CD14-positive monocyte (primary cell): ENCODE measurements around the gene LYPD8. TPM values are rescaled to one million over a fixed set of nuclear protein-coding genes. Genes with fewer than 3 reads are reported as not detected.

Source experiments
- DNase-seq, 3 donors: peaks; one replicate each; pipeline ENCODE4 v3.0.0-alpha.2; 2011 to 2022
- H2AFZ ChIP-seq: 2 replicates; pipeline ENCODE4 v1.6.0; 2012; ENCODE audit warnings: mild to moderate bottlenecking, low read depth, low read length, inconsistent platforms; ENCODE audit not compliant: insufficient read depth, poor library complexity, severe bottlenecking
- H3K27ac ChIP-seq, 2 donors: 1 replicate in 1 of 2; 2 replicates in 1 of 2; pipeline ENCODE4 v1.5.1; 2012 to 2013; ENCODE audit warnings: low read length in 2 of 2, control low read depth in 1 of 2, inconsistent platforms in 1 of 2, low read depth in 1 of 2, mild to moderate bottlenecking in 1 of 2
- H3K27me3 ChIP-seq, 2 donors: one replicate each; pipeline versions ENCODE4 v1.6.0 to v1.6.1; 2011 to 2013; ENCODE audit warnings: low read length in 2 of 2; ENCODE audit not compliant: control insufficient read depth in 2 of 2, insufficient read depth in 2 of 2
- H3K36me3 ChIP-seq, 2 donors: replicated peaks in 1 of 2; 1 replicate in 1 of 2; 2 replicates in 1 of 2; pipeline versions ENCODE4 v1.5.1 to v1.6.1; 2012 to 2013; ENCODE audit warnings: low read length in 2 of 2, control low read depth in 1 of 2, inconsistent platforms in 1 of 2, mild to moderate bottlenecking in 1 of 2; ENCODE audit not compliant: insufficient read depth in 2 of 2, control insufficient read depth in 1 of 2
- H3K4me1 ChIP-seq, 2 donors: 1 replicate in 1 of 2; 2 replicates in 1 of 2; pipeline versions ENCODE4 v1.5.1 to v1.6.1; 2012 to 2013; ENCODE audit warnings: low read length in 2 of 2, control low read depth in 1 of 2, inconsistent platforms in 1 of 2, mild to moderate bottlenecking in 1 of 2, moderate library complexity in 1 of 2; ENCODE audit not compliant: insufficient read depth in 2 of 2, control insufficient read depth in 1 of 2
- H3K4me2 ChIP-seq: replicated peaks from 2 replicates; pipeline ENCODE3; 2012; ENCODE audit warnings: low read length, moderate library complexity, mild to moderate bottlenecking; ENCODE audit not compliant: poor library complexity, severe bottlenecking; ENCODE audit errors: extremely low read depth
- H3K4me3 ChIP-seq, 3 experiments: fragments of 200-600 bp in 1 of 3; sonication (generic) in 1 of 3; replicated peaks in 1 of 3; 1 replicate in 2 of 3; 2 replicates in 1 of 3; pipeline ENCODE4 v1.5.1; 2011 to 2013; ENCODE audit warnings: low read length in 3 of 3, mild to moderate bottlenecking in 3 of 3, control low read depth in 2 of 3, low read depth in 2 of 3, inconsistent platforms in 1 of 3, moderate library complexity in 1 of 3
- H3K79me2 ChIP-seq: 2 replicates; pipeline ENCODE4 v1.6.0; 2012; ENCODE audit warnings: mild to moderate bottlenecking, control low read depth, inconsistent platforms, low read length, moderate library complexity; ENCODE audit not compliant: insufficient read depth
- H3K9ac ChIP-seq: 2 replicates; pipeline ENCODE4 v1.6.0; 2017; ENCODE audit warnings: low read length, mild to moderate bottlenecking; ENCODE audit not compliant: insufficient read depth, poor library complexity, severe bottlenecking
- H3K9me3 ChIP-seq, 2 donors: replicated peaks in 1 of 2; 1 replicate in 1 of 2; 2 replicates in 1 of 2; pipeline versions ENCODE4 v1.5.1 to v1.6.1; 2012 to 2013; ENCODE audit warnings: low read length in 2 of 2, control low read depth in 1 of 2; ENCODE audit not compliant: control insufficient read depth in 1 of 2, insufficient read depth in 1 of 2
- H4K20me1 ChIP-seq: 2 replicates; pipeline ENCODE4 v1.6.0; 2012; ENCODE audit warnings: mild to moderate bottlenecking, low read length, control low read depth, moderate library complexity; ENCODE audit not compliant: insufficient read depth
- H3K27ac Mint-ChIP-seq, 7 donors: one replicate each; pipeline ENCODE4 v1.8.0; 2020; ENCODE audit warnings: mild to moderate bottlenecking in 7 of 7, mixed read lengths in 7 of 7, moderate library complexity in 6 of 7, inconsistent platforms in 2 of 7
- H3K27me3 Mint-ChIP-seq, 3 donors: one replicate each; pipeline ENCODE4 v1.8.0; 2021 to 2022; ENCODE audit warnings: low read depth in 3 of 3, mild to moderate bottlenecking in 3 of 3, mixed read lengths in 3 of 3, moderate library complexity in 3 of 3, inconsistent platforms in 1 of 3
- H3K36me3 Mint-ChIP-seq, 2 donors: one replicate each; pipeline ENCODE4 v1.8.0; 2020; ENCODE audit warnings: mixed read lengths in 2 of 2, inconsistent platforms in 1 of 2, mild to moderate bottlenecking in 1 of 2
- H3K4me1 Mint-ChIP-seq: one replicate; pipeline ENCODE4 v1.8.0; 2020; ENCODE audit warnings: mild to moderate bottlenecking, mixed read lengths
- H3K4me3 Mint-ChIP-seq, 2 donors: one replicate each; pipeline ENCODE4 v1.8.0; 2020; ENCODE audit warnings: mild to moderate bottlenecking in 2 of 2, mixed read lengths in 2 of 2, moderate library complexity in 1 of 2
- H3K9me3 Mint-ChIP-seq, 7 donors: one replicate each; pipeline ENCODE4 v1.8.0; 2020 to 2022; ENCODE audit warnings: mixed read lengths in 7 of 7, mild to moderate bottlenecking in 6 of 7, moderate library complexity in 6 of 7, inconsistent platforms in 2 of 7
- WGBS: methylation state at CpG from one replicate; pipeline ENCODE4 v1.1.5; 2013; ENCODE audit warnings: missing lambda C conversion rate; ENCODE audit not compliant: insufficient coverage; 5-methylcytosine and 5-hydroxymethylcytosine counted together
- intact Hi-C, 2 donors: fragments of 100-400 bp; cut with micrococcal nuclease; formaldehyde crosslinking; loops; one replicate each; pipeline versions ENCODE4 v1.15.0 to v1.15.1; 2023
- polyA plus RNA-seq, 3 donors: library from polyadenylated mRNA; depleted of rRNA in 1 of 3; unstranded in 2 of 3; stranded (reverse) in 1 of 3; fragments of 300-500 nt in 2 of 3; fragments of >200 nt in 1 of 3; fragmentation: Illumina TruSeq in 2 of 3; gene quantifications; 1 replicate in 2 of 3; 2 replicates in 1 of 3; pipeline ENCODE4 v1.2.3, GENCODE V29; 2012 to 2021
- TF ChIP-seq, protein P1 (sequence below): fragments of 200-600 bp; IDR thresholded peaks from one replicate; pipeline ENCODE4 v1.8.0; 2022; ENCODE audit warnings: antibody characterized with exemption, mild to moderate bottlenecking

The LYPD8 gene
- polyA plus RNA-seq, 3 donors: 0.17 TPM; not detected in 2

DNA sequence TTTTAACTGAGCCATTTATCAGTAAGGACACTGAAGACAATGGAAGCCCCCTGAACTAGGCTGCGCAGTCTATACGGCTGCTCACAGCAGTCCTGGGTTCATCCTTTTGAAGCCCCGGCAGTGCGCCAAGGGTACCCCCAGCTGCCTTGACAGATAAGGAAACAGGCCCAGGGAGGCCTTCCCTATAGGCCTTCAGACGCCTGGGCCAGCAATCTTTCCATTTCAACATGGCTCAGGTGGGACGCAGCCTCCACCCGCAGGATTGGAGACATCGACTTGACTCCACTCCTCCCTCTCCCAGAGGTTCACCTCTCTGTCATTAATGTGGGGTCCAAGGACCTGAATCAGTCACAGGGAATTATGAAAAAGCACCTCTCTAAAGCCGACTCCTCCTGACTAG is 2.8 kb upstream of the LYPD8 start:
- Histone ChIP-seq H3K9ac (no peak overlapping the region), H3K4me3 (no peak overlapping the region), H3K4me1 (peaks cover 0 to 11% of the 10 kb centered on the region in 2 donors), H3K36me3 (no peaks in the 10 kb centered on the region), H3K9me3 (peaks cover 0 to 12% of the 10 kb centered on the region in 2 donors), H3K79me2 (no peaks in the 10 kb centered on the region), H4K20me1 (no peaks in the 10 kb centered on the region), H3K4me2 (no peak overlapping the region), H2AFZ (no peak overlapping the region), H3K27me3 (no peaks in the 10 kb centered on the region), H3K27ac (no peak overlapping the region)
- Mint-ChIP-seq H3K4me3 (no peak overlapping the region), H3K36me3 (peaks cover 0 to 2% of the 10 kb centered on the region in 2 donors), H3K4me1 (peaks cover 9% of the 10 kb centered on the region), H3K27ac (no peak overlapping the region), H3K27me3 (peaks cover 0 to 4% (median 0%) of the 10 kb centered on the region in 3 donors), H3K9me3 (peaks cover 10 to 22% (median 12%) of the 10 kb centered on the region in 7 donors)
- TF ChIP-seq, protein P1, sequence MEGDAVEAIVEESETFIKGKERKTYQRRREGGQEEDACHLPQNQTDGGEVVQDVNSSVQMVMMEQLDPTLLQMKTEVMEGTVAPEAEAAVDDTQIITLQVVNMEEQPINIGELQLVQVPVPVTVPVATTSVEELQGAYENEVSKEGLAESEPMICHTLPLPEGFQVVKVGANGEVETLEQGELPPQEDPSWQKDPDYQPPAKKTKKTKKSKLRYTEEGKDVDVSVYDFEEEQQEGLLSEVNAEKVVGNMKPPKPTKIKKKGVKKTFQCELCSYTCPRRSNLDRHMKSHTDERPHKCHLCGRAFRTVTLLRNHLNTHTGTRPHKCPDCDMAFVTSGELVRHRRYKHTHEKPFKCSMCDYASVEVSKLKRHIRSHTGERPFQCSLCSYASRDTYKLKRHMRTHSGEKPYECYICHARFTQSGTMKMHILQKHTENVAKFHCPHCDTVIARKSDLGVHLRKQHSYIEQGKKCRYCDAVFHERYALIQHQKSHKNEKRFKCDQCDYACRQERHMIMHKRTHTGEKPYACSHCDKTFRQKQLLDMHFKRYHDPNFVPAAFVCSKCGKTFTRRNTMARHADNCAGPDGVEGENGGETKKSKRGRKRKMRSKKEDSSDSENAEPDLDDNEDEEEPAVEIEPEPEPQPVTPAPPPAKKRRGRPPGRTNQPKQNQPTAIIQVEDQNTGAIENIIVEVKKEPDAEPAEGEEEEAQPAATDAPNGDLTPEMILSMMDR: no peak
- intact Hi-C loops: no loop called here
- no peak for DNase-seq
- over 99% methylated on average over 9 of the region's 9 CpGs for whole genome bisulfite sequencing

DNA sequence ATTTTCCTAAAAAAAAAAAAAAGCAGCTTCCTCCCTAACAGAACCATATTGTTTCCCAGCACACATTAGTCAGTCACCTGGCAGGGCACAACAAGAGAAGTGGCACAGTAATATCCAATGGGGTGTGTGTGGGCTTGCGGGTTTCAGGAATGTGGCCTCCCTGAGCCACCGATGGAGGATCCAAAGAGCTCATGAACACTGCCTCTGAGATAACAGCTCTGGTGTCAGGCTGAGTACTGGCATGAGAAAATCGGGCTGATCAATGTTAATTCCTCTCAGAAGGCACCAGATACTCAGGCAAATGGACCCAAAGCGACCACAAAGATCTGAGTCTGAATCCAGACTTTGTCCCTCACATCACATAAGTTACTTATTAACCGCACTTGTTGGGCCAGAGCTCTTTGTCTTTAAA is 2.2 kb upstream of the LYPD8 start:
- H3K4me1 Mint-ChIP-seq: peaks cover 9% of the 10 kb centered on the region
- Histone ChIP-seq H3K36me3 (no peaks in the 10 kb centered on the region), H2AFZ (no peak overlapping the region), H3K79me2 (no peaks in the 10 kb centered on the region), H3K9ac (no peak overlapping the region), H3K4me2 (no peak overlapping the region), H3K9me3 (peaks cover 0 to 12% of the 10 kb centered on the region in 2 donors), H4K20me1 (no peaks in the 10 kb centered on the region), H3K27me3 (no peaks in the 10 kb centered on the region), H3K27ac (no peak overlapping the region), H3K4me1 (peaks cover 0 to 11% of the 10 kb centered on the region in 2 donors), H3K4me3 (no peak overlapping the region)
- peaks cover 0 to 4% (median 0%) of the 10 kb centered on the region in 3 donors for H3K27me3 Mint-ChIP-seq
- H3K36me3 Mint-ChIP-seq: peaks cover 0 to 2% of the 10 kb centered on the region in 2 donors
- no peak overlapping the region for H3K4me3 Mint-ChIP-seq
- H3K9me3 Mint-ChIP-seq: peaks cover 10 to 22% (median 11%) of the 10 kb centered on the region in 7 donors
- TF ChIP-seq, protein P1: no peak
- WGBS: 100% methylated on average over 4 of the region's 5 CpGs
- intact Hi-C loops: no loop called here
- DNase-seq: no peak
- no peak overlapping the region for H3K27ac Mint-ChIP-seq
